H1 (cell line): ENCODE results near the gene CMIP. TPM values are rescaled to one million over a fixed set of nuclear protein-coding genes. Genes with fewer than 3 reads are reported as not detected.

Source experiments
- BCL11A ChIP-seq, 2 experiments: IDR thresholded peaks; one replicate each; pipeline ENCODE4 v1.6.1; 2011; ENCODE audit warnings: low read depth in 2 of 2, low read length in 2 of 2, mild to moderate bottlenecking in 2 of 2
- EGR1 ChIP-seq: IDR thresholded peaks from 2 replicates; pipeline ENCODE4 v1.6.1; 2011; ENCODE audit warnings: low read depth, low read length, borderline replicate concordance
- polyA plus RNA-seq, 7 experiments: library from polyadenylated mRNA; depleted of rRNA in 3 of 7; stranded (reverse) in 5 of 7; unstranded in 2 of 7; fragments of >200 nt in 5 of 7; fragments of 200-250 nt in 2 of 7; gene quantifications; 1 replicate in 5 of 7; 2 replicates in 1 of 7; 4 replicates in 1 of 7; pipeline versions ENCODE4 v1.2.1 to v1.2.3, GENCODE V29; 2011 to 2013; ENCODE audit warnings: missing spikeins in 2 of 7, mixed read lengths in 2 of 7
- total RNA-seq: library from RNA; stranded (reverse); fragmentation: NEBNext Ultra II Directional; extraction: Animal tissue kit (Norgen Biotek cat#: 25700); gene quantifications from 2 replicates; pipeline ENCODE4 v1.2.1, GENCODE V29; 2021

CMIP gene
- total and polyA plus RNA-seq, 2 of the 8 experiments (the other 6 are each of a cell fraction or from before 2014, with no cell fraction given) = 7.9 to 53.2 TPM

DNA sequence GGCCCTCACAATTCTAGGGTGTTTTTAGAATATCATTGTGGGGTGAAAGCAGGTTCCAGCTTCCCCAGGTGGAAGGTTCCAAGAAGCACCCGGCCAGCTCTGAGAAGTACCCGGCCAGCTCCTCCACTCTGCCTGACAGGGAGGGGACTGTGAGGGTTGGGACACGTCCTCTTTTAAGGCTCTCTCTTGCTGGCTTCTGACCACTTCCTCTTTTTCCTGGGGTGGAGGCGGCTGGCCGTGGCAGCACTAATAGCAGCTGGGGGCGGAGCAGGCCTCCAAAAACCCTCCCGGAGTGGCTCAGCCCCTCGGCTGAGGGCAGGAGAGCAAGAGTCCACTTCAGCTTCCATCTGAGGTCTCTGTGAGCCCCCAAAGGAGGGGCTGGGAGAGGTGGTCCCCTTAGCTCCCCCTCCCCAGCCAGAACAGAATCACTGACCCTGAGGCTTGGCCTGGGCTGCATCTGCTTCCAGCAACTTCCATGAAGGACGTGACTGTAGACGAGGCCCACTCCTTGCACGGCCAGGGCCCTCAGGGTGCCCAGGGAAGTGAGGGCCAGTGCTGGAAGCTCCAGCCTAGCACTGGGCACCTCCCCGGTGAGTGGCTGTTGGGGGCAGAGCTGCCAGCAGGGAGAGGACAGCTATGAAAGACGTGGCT, 307.7 kb downstream of the CMIP start (continued):
- TF ChIP-seq EGR1 (no peak), BCL11A (IDR thresholded peaks at IDR 0.05; ENCODE audit: low read depth in 2 of 2, low read length in 2 of 2) (no peak)
